Trophoblast cell (in vitro differentiated cells and primary cell): Measurements from ENCODE around the gene EPRS1. TPM values are rescaled to one million over a fixed set of nuclear protein-coding genes. Genes with fewer than 3 reads are reported as not detected.

Experiments used
- DNase-seq, 2 donors: peaks; one replicate each; pipeline ENCODE4 v3.0.0-alpha.2; 2016
- H2AFZ ChIP-seq: 2 replicates; pipeline ENCODE4 v1.6.1; 2013; ENCODE audit warnings: low read length, moderate library complexity, mild to moderate bottlenecking; ENCODE audit not compliant: insufficient read depth, poor library complexity
- H2AK5ac ChIP-seq: 2 replicates; pipeline ENCODE4 v1.6.1; 2013; ENCODE audit warnings: mild to moderate bottlenecking, low read length
- H2BK120ac ChIP-seq: 2 replicates; pipeline ENCODE4 v1.6.1; 2013; ENCODE audit warnings: low read length, mild to moderate bottlenecking, moderate library complexity; ENCODE audit not compliant: insufficient read depth, poor library complexity
- H2BK12ac ChIP-seq: 2 replicates; pipeline ENCODE4 v1.6.1; 2013; ENCODE audit warnings: mild to moderate bottlenecking, low read length, moderate library complexity
- H2BK5ac ChIP-seq: 2 replicates; pipeline ENCODE4 v1.6.1; 2013; ENCODE audit warnings: low read length, low read depth, moderate library complexity, mild to moderate bottlenecking; ENCODE audit not compliant: poor library complexity
- H3K14ac ChIP-seq: 2 replicates; pipeline ENCODE4 v1.6.1; 2013; ENCODE audit warnings: mild to moderate bottlenecking, low read length
- H3K18ac ChIP-seq: 2 replicates; pipeline ENCODE4 v1.6.1; 2013; ENCODE audit warnings: mild to moderate bottlenecking, low read length
- H3K23ac ChIP-seq: 2 replicates; pipeline ENCODE4 v1.6.1; 2013; ENCODE audit warnings: low read length
- H3K27ac ChIP-seq: 2 replicates; pipeline ENCODE4 v1.5.1; 2013; ENCODE audit warnings: low read depth, mild to moderate bottlenecking, inconsistent platforms, low read length, moderate library complexity
- H3K27me3 ChIP-seq: 2 replicates; pipeline ENCODE4 v1.6.1; 2013; ENCODE audit warnings: inconsistent platforms, mild to moderate bottlenecking, low read length, moderate library complexity; ENCODE audit not compliant: insufficient read depth
- H3K36me3 ChIP-seq, 2 experiments: 1 replicate in 1 of 2; 2 replicates in 1 of 2; pipeline ENCODE4 v1.6.1; 2013; ENCODE audit warnings: low read length in 2 of 2, mild to moderate bottlenecking in 2 of 2, moderate library complexity in 1 of 2; ENCODE audit not compliant: insufficient read depth in 2 of 2, control insufficient read depth in 1 of 2
- H3K4ac ChIP-seq: 2 replicates; pipeline ENCODE4 v1.6.1; 2013; ENCODE audit warnings: low read depth, mild to moderate bottlenecking, low read length, moderate library complexity
- H3K4me1 ChIP-seq, 2 experiments: 1 replicate in 1 of 2; 2 replicates in 1 of 2; pipeline ENCODE4 v1.6.1; 2013; ENCODE audit warnings: low read length in 2 of 2, mild to moderate bottlenecking in 2 of 2, moderate library complexity in 1 of 2; ENCODE audit not compliant: insufficient read depth in 2 of 2, control insufficient read depth in 1 of 2
- H3K4me2 ChIP-seq: 2 replicates; pipeline ENCODE4 v1.6.1; 2013; ENCODE audit warnings: inconsistent platforms, mild to moderate bottlenecking, low read length, moderate library complexity
- H3K4me3 ChIP-seq: 2 replicates; pipeline ENCODE4 v1.5.1; 2013; ENCODE audit warnings: mild to moderate bottlenecking, low read depth, low read length, inconsistent platforms
- H3K79me1 ChIP-seq: one replicate; pipeline ENCODE4 v1.6.1; 2013; ENCODE audit warnings: low read length
- H3K79me2 ChIP-seq: 2 replicates; pipeline ENCODE4 v1.6.1; 2013; ENCODE audit warnings: low read length, mild to moderate bottlenecking; ENCODE audit not compliant: control insufficient read depth, insufficient read depth, poor library complexity
- H3K9ac ChIP-seq: 2 replicates; pipeline ENCODE4 v1.6.1; 2013; ENCODE audit warnings: mild to moderate bottlenecking, low read length
- H3K9me3 ChIP-seq: 2 replicates; pipeline ENCODE4 v1.6.1; 2013; ENCODE audit warnings: low read depth, mild to moderate bottlenecking, control low read depth, inconsistent platforms, low read length; ENCODE audit not compliant: insufficient read depth
- H4K12ac ChIP-seq: 2 replicates; pipeline ENCODE4 v1.6.1; 2013; ENCODE audit warnings: low read depth, mild to moderate bottlenecking, low read length, moderate library complexity
- H4K8ac ChIP-seq: 2 replicates; pipeline ENCODE4 v1.6.1; 2013; ENCODE audit warnings: low read depth, mild to moderate bottlenecking, low read length, moderate library complexity
- H4K91ac ChIP-seq: one replicate; pipeline ENCODE4 v1.6.1; 2013; ENCODE audit warnings: low read depth, mild to moderate bottlenecking, low read length, moderate library complexity
- WGBS: extraction: QIAGEN DNeasy Blood & Tissue Kit; methylation state at CpG from one replicate; pipeline ENCODE4 v1.1.7; 2013; ENCODE audit warnings: missing lambda C conversion rate; ENCODE audit not compliant: insufficient read length, insufficient coverage; ENCODE audit errors: extremely low coverage; 5-methylcytosine and 5-hydroxymethylcytosine counted together
- polyA plus RNA-seq: library from polyadenylated mRNA; stranded (reverse); fragments of 200-250 nt; gene quantifications from 2 replicates; pipeline ENCODE4 v1.2.3, GENCODE V29; 2013

Gene EPRS1
- polyA plus RNA-seq = 99.4 and 103 TPM in 2 replicates

DNA sequence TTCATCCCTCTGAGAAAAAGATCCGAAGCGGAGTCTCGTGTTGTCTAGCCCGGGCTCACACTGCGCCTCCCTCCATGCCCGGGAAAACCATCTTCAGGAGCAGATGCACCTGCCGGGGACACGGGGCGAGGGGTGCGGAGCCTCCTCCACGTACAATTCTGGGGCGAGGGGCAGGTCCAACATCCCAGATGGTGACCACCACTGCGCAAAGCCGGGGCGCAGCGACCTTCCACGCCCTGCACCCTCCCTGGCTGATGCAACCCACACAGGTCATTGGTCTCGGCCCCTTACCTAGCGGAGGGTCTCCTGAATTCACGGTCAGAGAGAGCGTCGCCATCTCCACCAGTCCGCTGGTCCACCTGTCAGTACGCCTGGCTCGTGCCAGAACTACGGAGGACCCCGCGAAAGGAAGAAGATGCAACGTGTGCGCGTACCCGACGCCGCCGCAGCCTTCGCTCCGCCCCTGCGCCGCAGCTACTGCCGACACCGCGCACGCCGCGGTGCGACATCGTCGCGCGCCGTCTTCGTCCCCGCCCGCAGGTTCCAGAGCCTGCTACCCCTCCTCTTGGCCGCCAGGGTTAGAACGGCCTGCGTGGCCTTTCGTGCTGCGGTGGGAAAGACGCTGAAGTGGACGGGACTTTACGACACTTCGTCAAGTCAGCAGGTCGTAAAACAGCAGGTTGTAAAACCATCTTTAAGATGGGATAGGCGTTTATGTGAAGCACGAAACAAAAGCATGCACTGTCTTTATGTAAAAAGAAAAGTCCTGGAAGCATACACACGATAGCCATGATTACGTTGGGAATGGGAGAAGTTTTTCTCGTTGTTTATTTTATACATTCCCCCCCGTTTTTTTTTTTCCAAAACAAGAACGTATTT lies at the start of gene EPRS1:
Gene EPRS1 (minus strand): TSS at position 454 of the 879 bp plus-strand sequence. CDS start 117 bp downstream, at position 337.
- no peak within 1 kb of the TSS for H3K23ac ChIP-seq
- H3K27me3 ChIP-seq = no peaks in the 10 kb centered on the region
- peak within 1 kb of the TSS; percentile 45 for H2BK120ac ChIP-seq
- no CpG with 5 or more reads among the region's 71 CpGs for WGBS
- peak within 1 kb of the TSS; percentile 86 for H4K12ac ChIP-seq
- DNase-seq = peak; percentile 97 to 99
- H2AK5ac ChIP-seq = no peak within 1 kb of the TSS
- H3K79me1 ChIP-seq = peaks cover 4% of the 10 kb centered on the region
- peak within 1 kb of the TSS; percentile 44 for H3K9ac ChIP-seq
- no peaks in the 10 kb centered on the region for H3K9me3 ChIP-seq
- no peak within 1 kb of the TSS for H3K27ac ChIP-seq
- peak within 1 kb of the TSS; percentile 56 for H4K91ac ChIP-seq
- H3K4me2 ChIP-seq = peak within 1 kb of the TSS; percentile 88
- H3K14ac ChIP-seq = peak within 1 kb of the TSS; percentile 76
- H3K4ac ChIP-seq = peak within 1 kb of the TSS; percentile 56
- peak within 1 kb of the TSS; percentile 27 for H3K18ac ChIP-seq
- peak within 1 kb of the TSS; percentile 88 for H3K4me3 ChIP-seq
- no peak within 1 kb of the TSS for H2BK12ac ChIP-seq
- H2BK5ac ChIP-seq = no peak within 1 kb of the TSS
- H4K8ac ChIP-seq = peak within 1 kb of the TSS; percentile 96
- H3K79me2 ChIP-seq = peaks cover 5% of the 10 kb centered on the region
- peaks cover 0 to 1% of the 10 kb centered on the region in 2 experiments for H3K36me3 ChIP-seq
- H2AFZ ChIP-seq = peak within 1 kb of the TSS; percentile 78
- H3K4me1 ChIP-seq = no peaks in the 10 kb centered on the region

DNA sequence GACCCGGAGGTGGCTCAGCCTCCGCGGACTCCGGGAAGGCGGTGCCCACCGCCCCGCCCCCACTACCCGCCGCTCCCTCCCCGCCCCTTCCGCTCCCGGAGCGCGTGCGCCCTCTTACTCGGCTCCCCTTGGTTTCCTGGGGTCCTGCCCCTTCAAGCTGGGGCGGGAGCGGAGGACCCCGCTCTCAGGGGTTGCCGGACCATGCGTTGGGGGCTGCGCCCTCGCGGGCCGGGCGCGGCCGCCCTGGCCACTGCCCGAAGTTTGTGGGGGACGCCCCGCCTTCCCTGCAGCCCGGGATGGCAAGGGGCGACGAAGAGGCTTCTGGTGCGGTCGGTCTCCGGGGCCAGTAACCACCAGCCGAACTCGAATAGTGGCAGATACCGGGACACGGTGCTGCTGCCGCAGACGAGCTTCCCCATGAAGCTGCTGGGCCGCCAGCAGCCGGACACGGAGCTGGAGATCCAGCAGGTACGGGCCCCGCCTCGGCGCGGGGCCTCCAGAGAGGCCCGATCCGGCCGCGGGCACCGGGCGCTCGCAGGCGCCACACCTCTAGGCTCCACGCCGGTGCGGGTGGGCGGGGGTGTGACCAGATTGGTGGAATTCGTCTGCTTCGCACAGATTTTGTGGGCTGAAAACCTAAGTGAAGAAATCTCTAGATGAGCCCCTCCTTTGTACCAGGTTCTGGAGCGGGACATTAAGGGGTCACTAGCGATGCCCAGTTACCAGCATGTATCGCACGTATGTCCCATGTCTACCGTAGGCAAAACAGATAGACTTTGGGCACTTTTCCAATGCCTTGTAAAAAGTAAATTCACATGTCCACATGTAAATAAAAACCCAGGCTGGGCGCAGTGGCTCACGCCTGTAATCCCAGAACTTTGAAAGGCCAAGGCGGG lies 48.0 kb upstream of the EPRS1 start, which contains the start of gene IARS2:
Gene IARS2 (plus strand): TSS at position 117 of the 896 bp plus-strand sequence. CDS start 85 bp downstream, at position 202.
- Histone ChIP-seq H3K79me2 (peaks cover 6% of the 10 kb centered on the region), H3K9me3 (no peaks in the 10 kb centered on the region), H3K9ac (peak within 1 kb of the TSS; percentile 96), H3K27ac (peak within 1 kb of the TSS; percentile 67), H3K4me2 (peak within 1 kb of the TSS; percentile 70), H3K14ac (peak within 1 kb of the TSS; percentile 91), H3K23ac (no peak within 1 kb of the TSS), H4K12ac (peak within 1 kb of the TSS; percentile 83), H3K36me3 (peaks cover 9 to 10% of the 10 kb centered on the region in 2 experiments), H3K79me1 (peaks cover 5% of the 10 kb centered on the region), H3K4me3 (peak within 1 kb of the TSS; percentile 91), H2BK12ac (no peak within 1 kb of the TSS), H3K27me3 (no peaks in the 10 kb centered on the region), H3K4ac (peak within 1 kb of the TSS; percentile 24), H2BK120ac (peak within 1 kb of the TSS; percentile 64), H2AFZ (peak within 1 kb of the TSS; percentile 85), H3K18ac (peak within 1 kb of the TSS; percentile 94), H4K91ac (peak within 1 kb of the TSS; percentile 85), H2AK5ac (peak within 1 kb of the TSS; percentile 35), H3K4me1 (peaks cover 0 to 4% of the 10 kb centered on the region in 2 experiments), H2BK5ac (peak within 1 kb of the TSS; percentile 54), H4K8ac (peak within 1 kb of the TSS; percentile 98)
- DNase-seq = peak; percentile 78 to 84
- no CpG with 5 or more reads among the region's 73 CpGs for WGBS

DNA sequence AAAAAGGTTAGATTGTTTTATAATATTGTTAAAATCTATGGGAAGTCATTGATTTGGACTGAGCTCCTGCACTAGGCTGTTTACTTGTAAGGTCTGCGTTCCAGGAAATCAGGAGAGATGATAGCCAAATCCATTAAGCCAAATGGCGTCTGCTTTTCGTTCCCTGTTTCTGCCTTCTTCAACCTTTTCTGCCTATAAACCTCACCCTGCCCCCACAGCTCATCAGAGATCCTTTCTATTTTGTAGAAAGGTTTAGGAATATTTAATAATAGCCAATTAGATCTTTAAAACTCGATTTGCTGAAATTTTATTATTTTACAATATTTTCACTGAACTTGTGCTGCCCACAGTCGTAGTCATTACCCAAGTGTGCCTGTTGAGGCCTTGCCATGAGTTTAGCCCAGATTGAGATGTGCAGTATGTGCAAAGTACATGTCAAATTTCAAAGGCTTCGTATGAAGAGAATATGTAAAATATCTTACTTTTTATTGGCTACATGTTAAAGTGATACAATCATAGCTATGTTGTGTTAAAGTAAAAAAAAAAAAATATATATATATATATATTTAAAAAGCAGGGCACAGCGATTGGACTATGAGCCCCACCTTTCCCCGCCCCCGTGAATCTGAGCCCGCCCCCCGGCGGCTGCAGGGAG lies 47.2 kb upstream of the EPRS1 start:
- no peak overlapping the region for H3K23ac ChIP-seq
- no peak overlapping the region for H4K91ac ChIP-seq
- H3K27me3 ChIP-seq = no peaks in the 10 kb centered on the region
- no peak overlapping the region for H2BK120ac ChIP-seq
- no peak overlapping the region for H3K27ac ChIP-seq
- H3K36me3 ChIP-seq = peaks cover 7 to 8% of the 10 kb centered on the region in 2 experiments
- no peak overlapping the region for H3K9ac ChIP-seq
- no peak overlapping the region for H3K4ac ChIP-seq
- peaks cover 6% of the 10 kb centered on the region for H3K79me2 ChIP-seq
- no peak overlapping the region for H3K4me3 ChIP-seq
- no peaks in the 10 kb centered on the region for H3K9me3 ChIP-seq
- no peak overlapping the region for H3K18ac ChIP-seq
- no peak overlapping the region for H3K14ac ChIP-seq
- H2AK5ac ChIP-seq = no peak overlapping the region
- peaks cover 0 to 4% of the 10 kb centered on the region in 2 experiments for H3K4me1 ChIP-seq
- no peak overlapping the region for H3K4me2 ChIP-seq
- H4K12ac ChIP-seq = no peak overlapping the region
- H2AFZ ChIP-seq = no peak overlapping the region
- DNase-seq = no peak
- H2BK5ac ChIP-seq = no peak overlapping the region
- H3K79me1 ChIP-seq = peaks cover 5% of the 10 kb centered on the region
- no CpG with 5 or more reads among the region's 12 CpGs for WGBS
- H4K8ac ChIP-seq = peak overlapping the region; percentile 81
- no peak overlapping the region for H2BK12ac ChIP-seq

DNA sequence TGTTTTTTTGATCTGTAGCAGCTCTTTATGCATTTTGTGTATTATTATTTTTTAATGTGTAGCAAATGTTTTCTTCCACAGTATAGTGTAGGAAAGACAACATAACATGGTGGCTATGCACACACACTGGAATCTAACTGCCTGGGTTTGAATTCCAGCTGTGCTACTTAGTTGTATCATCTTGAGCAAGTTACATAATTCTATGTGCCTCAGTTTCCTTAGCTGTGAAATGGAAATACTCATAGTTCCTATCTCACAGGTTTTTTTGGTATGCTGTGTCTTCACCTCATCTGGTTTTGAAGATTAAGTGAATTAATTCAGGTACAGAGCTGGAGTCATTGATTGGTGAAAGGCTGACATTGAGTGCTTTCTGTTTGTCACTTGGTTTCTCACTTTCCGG lies 46.4 kb upstream of the EPRS1 start:
- Histone ChIP-seq H3K23ac (no peak overlapping the region), H2AK5ac (no peak overlapping the region), H3K27ac (no peak overlapping the region), H3K79me2 (peaks cover 6% of the 10 kb centered on the region), H3K4ac (no peak overlapping the region), H4K91ac (no peak overlapping the region), H3K4me2 (no peak overlapping the region), H3K4me3 (no peak overlapping the region), H3K9ac (no peak overlapping the region), H3K14ac (no peak overlapping the region), H4K12ac (no peak overlapping the region), H3K27me3 (no peaks in the 10 kb centered on the region), H4K8ac (no peak overlapping the region), H3K9me3 (no peaks in the 10 kb centered on the region), H2BK12ac (no peak overlapping the region), H3K18ac (no peak overlapping the region), H3K4me1 (peaks cover 0 to 4% of the 10 kb centered on the region in 2 experiments), H3K36me3 (peaks cover 3 to 7% of the 10 kb centered on the region in 2 experiments), H2BK120ac (no peak overlapping the region), H3K79me1 (peaks cover 5% of the 10 kb centered on the region), H2AFZ (no peak overlapping the region), H2BK5ac (no peak overlapping the region)
- WGBS = no CpG with 5 or more reads among the region's 1 CpG
- DNase-seq = no peak
